HG03103 (cell line): Measurements from ENCODE around the gene PLCXD1.
"Not testable (repeated sequence)": the region's sequence is repeated elsewhere in the genome, so short reads cannot be mapped to it uniquely, and the experiment has no call there.

Source experiments
- ATAC-seq: cut with Tn5 transposase; IDR thresholded peaks from one replicate; pipeline ENCODE4 v1.9.1; 2021; ENCODE audit warnings: low read depth; ENCODE audit not compliant: unreplicated experiment

PLCXD1 gene

GRCh38 chrX:348461-349117, 67.4 kb downstream of the PLCXD1 start:
- ATAC-seq, result no peak

- ATAC-seq, result no peak
These were observed 68.0 kb downstream of the PLCXD1 start for GRCh38 chrX:349196-349595.

GRCh38 chrX:349702-350101, 68.5 kb downstream of the PLCXD1 start:
- no peak for ATAC-seq

- ATAC-seq, result no peak
These were observed 69.0 kb downstream of the PLCXD1 start for GRCh38 chrX:350148-350533.

GRCh38 chrX:350534-351323, 69.5 kb downstream of the PLCXD1 start:
- ATAC-seq, result no peak

- not testable (repeated sequence) for ATAC-seq
These were observed 70.1 kb downstream of the PLCXD1 start for GRCh38 chrX:351324-351641.

- no peak for ATAC-seq
These were observed 70.6 kb downstream of the PLCXD1 start for GRCh38 chrX:351736-352135.

GRCh38 chrX:352181-352580, 71.0 kb downstream of the PLCXD1 start:
- no peak for ATAC-seq

GRCh38 chrX:352582-353314, 71.6 kb downstream of the PLCXD1 start:
- ATAC-seq, result no peak
